Endothelial cell of umbilical vein (primary cell): Measurements from ENCODE around the gene PNISR. TPM values are rescaled to one million over a fixed set of nuclear protein-coding genes. Genes with fewer than 3 reads are reported as not detected.

Source experiments
- BruUV-seq: library from RNA; stranded (reverse); fragments of 400-500 nt; replicated peaks from 2 replicates; lab custom pipeline; 2021; lab: Mats Ljungman, UMichigan
- CTCF ChIA-PET: fragments of 300-600, 350-600 bp; sonication (Branson Sonifier 250); formaldehyde crosslinking; loops from one replicate; lab custom pipeline; 2021; ENCODE audit warnings: antibody characterized with exemption, inconsistent platforms; lab: Charles Lee
- POLR2A ChIA-PET: fragments of 300-600, 350-600 bp; sonication (Branson Sonifier 250); formaldehyde crosslinking; loops from one replicate; lab custom pipeline; 2021; ENCODE audit warnings: antibody characterized with exemption, inconsistent platforms; lab: Charles Lee
- DNase-seq: peaks from one replicate; pipeline ENCODE4 v3.0.0-alpha.2; 2011; ENCODE audit warnings: low read depth, low spot score
- FAIRE-seq: peaks from 2 replicates; lab custom pipeline; 2011; peaks lifted over from hg19 to GRCh38; lab: Jason Lieb, UNC
- H2AFZ ChIP-seq: 2 replicates; pipeline ENCODE4 v1.6.0; 2012; ENCODE audit warnings: low read depth, low read length, control low read depth, inconsistent platforms
- H3K27ac ChIP-seq: 2 replicates; pipeline ENCODE4 v1.5.1; 2011; ENCODE audit warnings: low read depth, mild to moderate bottlenecking, control low read depth, low read length, moderate library complexity; ENCODE audit not compliant: insufficient read depth
- H3K27me3 ChIP-seq, 2 experiments: 2 replicates each; pipeline versions ENCODE4 v1.6.0 to v1.6.1; 2011; ENCODE audit warnings: low read length in 2 of 2, mixed read lengths in 1 of 2; ENCODE audit not compliant: control insufficient read depth in 2 of 2, insufficient read depth in 2 of 2
- H3K36me3 ChIP-seq, 2 experiments: 2 replicates in 1 of 2; 3 replicates in 1 of 2; pipeline ENCODE4 v1.5.1; 2011; ENCODE audit warnings: low read length in 2 of 2, mild to moderate bottlenecking in 1 of 2, moderate library complexity in 1 of 2; ENCODE audit not compliant: control insufficient read depth in 2 of 2, insufficient read depth in 2 of 2; ENCODE audit errors: extremely low read depth in 1 of 2
- H3K4me1 ChIP-seq: 3 replicates; pipeline ENCODE4 v1.5.1; 2011; ENCODE audit warnings: mild to moderate bottlenecking, low read length; ENCODE audit not compliant: control insufficient read depth, insufficient read depth; ENCODE audit errors: extremely low read depth
- H3K4me2 ChIP-seq: 2 replicates; pipeline ENCODE4 v1.6.1; 2011; ENCODE audit warnings: low read length, control low read depth, mixed read lengths; ENCODE audit not compliant: insufficient read depth
- H3K4me3 ChIP-seq, 3 experiments: fragments of 200-600 bp in 1 of 3; sonication (generic), shearing (Covaris generic) in 1 of 3; replicated peaks in 1 of 3; 2 replicates each; pipeline ENCODE4 v1.5.1; 2011 to 2016; ENCODE audit warnings: control low read depth in 3 of 3, low read length in 3 of 3, mild to moderate bottlenecking in 2 of 3, inconsistent platforms in 1 of 3, low read depth in 1 of 3, moderate library complexity in 1 of 3; ENCODE audit not compliant: insufficient read depth in 1 of 3
- H3K79me2 ChIP-seq: 2 replicates; pipeline ENCODE4 v1.6.0; 2012; ENCODE audit warnings: low read length, inconsistent platforms; ENCODE audit not compliant: control insufficient read depth, insufficient read depth
- H3K9ac ChIP-seq: replicated peaks from 2 replicates; pipeline ENCODE3; 2011; ENCODE audit warnings: low read length, control low read depth; ENCODE audit not compliant: insufficient read depth; ENCODE audit errors: extremely low read depth
- H3K9me1 ChIP-seq: replicated peaks from 3 replicates; pipeline ENCODE4 v1.6.0; 2011; ENCODE audit warnings: mild to moderate bottlenecking, low read length; ENCODE audit not compliant: control insufficient read depth, insufficient read depth; ENCODE audit errors: extremely low read depth
- H3K9me3 ChIP-seq: replicated peaks from 2 replicates; pipeline ENCODE4 v1.5.1; 2012; ENCODE audit warnings: low read length, inconsistent platforms; ENCODE audit not compliant: control insufficient read depth, insufficient read depth
- H4K20me1 ChIP-seq: replicated peaks from 2 replicates; pipeline ENCODE3; 2011; ENCODE audit warnings: mild to moderate bottlenecking, low read length; ENCODE audit not compliant: control insufficient read depth, insufficient read depth; ENCODE audit errors: extremely low read depth
- EZH2 ChIP-seq: IDR thresholded peaks from 2 replicates; pipeline ENCODE4 v1.6.1; 2012; ENCODE audit warnings: borderline replicate concordance, low read depth, mild to moderate bottlenecking, moderate library complexity, low read length, inconsistent platforms; ENCODE audit not compliant: severe bottlenecking
- FOS ChIP-seq: IDR thresholded peaks from 2 replicates; pipeline ENCODE4 v1.6.1; 2011; ENCODE audit warnings: mild to moderate bottlenecking, low read length, moderate library complexity, borderline replicate concordance; ENCODE audit not compliant: insufficient read depth
- GATA2 ChIP-seq: IDR thresholded peaks from 2 replicates; pipeline ENCODE4 v1.7.0; 2011; ENCODE audit warnings: low read depth, mild to moderate bottlenecking, moderate library complexity, mixed read lengths, low read length; ENCODE audit not compliant: insufficient read length, insufficient read depth
- JUN ChIP-seq: IDR thresholded peaks from 2 replicates; pipeline ENCODE4 v1.6.1; 2011; ENCODE audit warnings: borderline replicate concordance, low read depth; ENCODE audit not compliant: insufficient read length, insufficient read depth
- MYC ChIP-seq: IDR thresholded peaks from one replicate; pipeline ENCODE4 v1.6.1; 2011; ENCODE audit warnings: mild to moderate bottlenecking, low read depth, low read length
- POLR2A ChIP-seq: IDR thresholded peaks from 2 replicates; pipeline ENCODE4 v1.6.1; 2012; ENCODE audit warnings: low read depth, mild to moderate bottlenecking, control low read depth, low read length
- POLR2AphosphoS5 ChIP-seq: IDR thresholded peaks from 2 replicates; pipeline ENCODE4 v1.6.1; 2012; ENCODE audit warnings: low read depth, mild to moderate bottlenecking, control low read depth, low read length, moderate library complexity; ENCODE audit not compliant: insufficient read depth
- dilution Hi-C: fragments of 300-500 bp; cut with MboI; formaldehyde crosslinking; loops from one replicate; pipeline ENCODE4 v1.15.0; 2019; ENCODE audit warnings: low sequenced_read_pairs; ENCODE audit not compliant: extremely low pct_ligation_motif_present
- intact Hi-C: fragments of 100-400 bp; cut with micrococcal nuclease; formaldehyde crosslinking; loops from one replicate; pipeline ENCODE4 v1.10.0; 2022
- polyA plus RNA-seq, 4 experiments: library from polyadenylated mRNA; depleted of rRNA in 3 of 4; stranded (reverse) in 3 of 4; unstranded in 1 of 4; fragments of >200 nt; gene quantifications; 2 replicates each; pipeline versions ENCODE4 v1.2.1 to v1.2.3, GENCODE V29; 2011 to 2012; ENCODE audit warnings: missing spikeins in 1 of 4
- total RNA-seq: library from RNA; stranded (reverse); gene quantifications from 2 replicates; pipeline ENCODE4 v1.2.3, GENCODE V29; 2021
- TF ChIP-seq, protein P1 (sequence below): IDR thresholded peaks from 2 replicates; pipeline ENCODE4 v1.6.1; 2011; ENCODE audit not compliant: insufficient read depth, insufficient read length
- TF ChIP-seq, protein P2 (sequence below), 2 donors: IDR thresholded peaks; 1 replicate in 1 of 2; 2 replicates in 1 of 2; pipeline ENCODE4 v1.5.1; 2011; ENCODE audit warnings: low read length in 2 of 2, mild to moderate bottlenecking in 2 of 2, moderate library complexity in 2 of 2, control low read depth in 1 of 2, inconsistent platforms in 1 of 2, low read depth in 1 of 2; ENCODE audit not compliant: insufficient read depth in 1 of 2; ENCODE audit errors: extremely low read depth in 1 of 2

Gene PNISR
- total and polyA plus RNA-seq, 2 donors (not counting 3 experiments of a cell fraction or from before 2014, with no cell fraction given) = 34.6 to 106 TPM

- Histone ChIP-seq H3K4me1 (no peaks in the 10 kb centered on the region), H3K4me3 (no peak overlapping the region), H4K20me1 (no peaks in the 10 kb centered on the region), H3K9me1 (no peaks in the 10 kb centered on the region), H3K9me3 (no peaks in the 10 kb centered on the region), H3K36me3 (no peaks in the 10 kb centered on the region), H3K9ac (no peak overlapping the region), H2AFZ (no peak overlapping the region), H3K79me2 (no peaks in the 10 kb centered on the region), H3K4me2 (no peak overlapping the region), H3K27me3 (peaks cover 4 to 12% of the 10 kb centered on the region in 2 experiments), H3K27ac (no peak overlapping the region)
- DNase-seq (no peak), FAIRE-seq (no peak)
- intact Hi-C loops = no loop called here
- CTCF ChIA-PET = interaction anchor here (1.7 kb wide), 1 partner anchor 29 kb away, joined by 5 read pairs; no protein-coding TSS in a partner anchor
- TF ChIP-seq POLR2A (no peak), JUN (no peak), FOS (no peak), GATA2 (no peak), POLR2AphosphoS5 (no peak), MYC (no peak), EZH2 (no peak)
- TF ChIP-seq, protein P1, sequence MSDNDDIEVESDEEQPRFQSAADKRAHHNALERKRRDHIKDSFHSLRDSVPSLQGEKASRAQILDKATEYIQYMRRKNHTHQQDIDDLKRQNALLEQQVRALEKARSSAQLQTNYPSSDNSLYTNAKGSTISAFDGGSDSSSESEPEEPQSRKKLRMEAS = no peak
- TF ChIP-seq, protein P2, sequence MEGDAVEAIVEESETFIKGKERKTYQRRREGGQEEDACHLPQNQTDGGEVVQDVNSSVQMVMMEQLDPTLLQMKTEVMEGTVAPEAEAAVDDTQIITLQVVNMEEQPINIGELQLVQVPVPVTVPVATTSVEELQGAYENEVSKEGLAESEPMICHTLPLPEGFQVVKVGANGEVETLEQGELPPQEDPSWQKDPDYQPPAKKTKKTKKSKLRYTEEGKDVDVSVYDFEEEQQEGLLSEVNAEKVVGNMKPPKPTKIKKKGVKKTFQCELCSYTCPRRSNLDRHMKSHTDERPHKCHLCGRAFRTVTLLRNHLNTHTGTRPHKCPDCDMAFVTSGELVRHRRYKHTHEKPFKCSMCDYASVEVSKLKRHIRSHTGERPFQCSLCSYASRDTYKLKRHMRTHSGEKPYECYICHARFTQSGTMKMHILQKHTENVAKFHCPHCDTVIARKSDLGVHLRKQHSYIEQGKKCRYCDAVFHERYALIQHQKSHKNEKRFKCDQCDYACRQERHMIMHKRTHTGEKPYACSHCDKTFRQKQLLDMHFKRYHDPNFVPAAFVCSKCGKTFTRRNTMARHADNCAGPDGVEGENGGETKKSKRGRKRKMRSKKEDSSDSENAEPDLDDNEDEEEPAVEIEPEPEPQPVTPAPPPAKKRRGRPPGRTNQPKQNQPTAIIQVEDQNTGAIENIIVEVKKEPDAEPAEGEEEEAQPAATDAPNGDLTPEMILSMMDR (IDR thresholded peaks at IDR 0.05; ENCODE audit: extremely low read depth in 1 of 2, insufficient read depth in 1 of 2, low read depth in 1 of 2, low read length in 2 of 2) = no peak
- POLR2A ChIA-PET = no interaction called here
- BruUV-seq = no TSS peak
- dilution Hi-C loops = no loop called here
Observed at GRCh38 chr6:99364026-99364425, 61.1 kb downstream of the PNISR start.
